Testis (tissue), 2 donors: ENCODE data around the gene TUT7.

Source experiments
- POLR2A ChIP-seq: fragments of 450-650 bp; IDR thresholded peaks from one replicate; pipeline ENCODE4 v1.6.1; 2017; ENCODE audit warnings: antibody characterized with exemption, mild to moderate bottlenecking, moderate library complexity
- TF ChIP-seq, protein P1 (sequence below), 3 experiments: fragments of 450-650 bp in 2 of 3; fragments of 200-600 bp in 1 of 3; sonication (generic) in 1 of 3; IDR thresholded peaks; one replicate each; pipeline ENCODE4 v1.5.1; 2016 to 2019; ENCODE audit warnings: antibody characterized with exemption in 3 of 3, mild to moderate bottlenecking in 2 of 3, moderate library complexity in 1 of 3

DNA sequence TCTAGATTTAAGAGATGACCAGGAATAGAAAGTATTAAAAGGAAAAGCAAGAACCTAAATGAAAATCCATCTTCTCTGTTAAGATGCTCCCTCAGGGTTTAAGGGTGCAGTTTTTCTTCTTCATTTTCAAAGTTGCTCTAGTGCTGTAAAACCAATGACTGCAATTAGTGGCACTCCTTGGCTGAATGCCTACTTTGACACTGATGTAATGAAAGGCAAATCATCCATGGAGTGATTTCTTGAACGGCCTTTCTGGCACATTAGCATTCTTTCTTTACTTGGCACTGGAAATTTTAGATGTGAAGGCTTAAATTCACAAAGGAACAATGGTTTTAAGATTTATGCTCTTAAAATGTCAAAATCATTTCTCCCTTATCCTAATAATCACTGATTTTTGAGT lies 52.5 kb downstream of the TUT7 start:
- TF ChIP-seq, protein P1, sequence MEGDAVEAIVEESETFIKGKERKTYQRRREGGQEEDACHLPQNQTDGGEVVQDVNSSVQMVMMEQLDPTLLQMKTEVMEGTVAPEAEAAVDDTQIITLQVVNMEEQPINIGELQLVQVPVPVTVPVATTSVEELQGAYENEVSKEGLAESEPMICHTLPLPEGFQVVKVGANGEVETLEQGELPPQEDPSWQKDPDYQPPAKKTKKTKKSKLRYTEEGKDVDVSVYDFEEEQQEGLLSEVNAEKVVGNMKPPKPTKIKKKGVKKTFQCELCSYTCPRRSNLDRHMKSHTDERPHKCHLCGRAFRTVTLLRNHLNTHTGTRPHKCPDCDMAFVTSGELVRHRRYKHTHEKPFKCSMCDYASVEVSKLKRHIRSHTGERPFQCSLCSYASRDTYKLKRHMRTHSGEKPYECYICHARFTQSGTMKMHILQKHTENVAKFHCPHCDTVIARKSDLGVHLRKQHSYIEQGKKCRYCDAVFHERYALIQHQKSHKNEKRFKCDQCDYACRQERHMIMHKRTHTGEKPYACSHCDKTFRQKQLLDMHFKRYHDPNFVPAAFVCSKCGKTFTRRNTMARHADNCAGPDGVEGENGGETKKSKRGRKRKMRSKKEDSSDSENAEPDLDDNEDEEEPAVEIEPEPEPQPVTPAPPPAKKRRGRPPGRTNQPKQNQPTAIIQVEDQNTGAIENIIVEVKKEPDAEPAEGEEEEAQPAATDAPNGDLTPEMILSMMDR (IDR thresholded peaks at IDR 0.05): no peak
- TF ChIP-seq POLR2A: no peak
